IPS-18c (cell line): ENCODE results near the gene RAP1A.
"Not testable (repeated sequence)": the region's sequence is repeated elsewhere in the genome, so short reads cannot be mapped to it uniquely, and the experiment has no call there.

Experiments
- H3K4me3 ChIP-seq: 2 replicates; pipeline ENCODE4 v1.7.0; 2013; ENCODE audit warnings: low read depth, mild to moderate bottlenecking, low read length, moderate library complexity; ENCODE audit not compliant: insufficient read depth
- H3K9me3 ChIP-seq: one replicate; pipeline ENCODE4 v1.6.1; 2013; ENCODE audit warnings: mild to moderate bottlenecking, low read length, moderate library complexity; ENCODE audit not compliant: control insufficient read depth, insufficient read depth

RAP1A gene

GRCh38 chr1:111615870-111616715, 3.5 kb upstream of the RAP1A start:
- Histone ChIP-seq H3K9me3 (peaks cover 2% of the 10 kb centered on the region), H3K4me3 (no peak overlapping the region)

GRCh38 chr1:111618081-111618480, 1.5 kb upstream of the RAP1A start:
- Histone ChIP-seq H3K4me3 (no peak overlapping the region), H3K9me3 (peaks cover 2% of the 10 kb centered on the region)

GRCh38 chr1:111618961-111619634, 491 bp upstream of the RAP1A start:
- Histone ChIP-seq H3K4me3 (peak overlapping the region; percentile 26), H3K9me3 (peaks cover 2% of the 10 kb centered on the region)

- H3K9me3 ChIP-seq = no peaks in the 10 kb centered on the region
- H3K4me3 ChIP-seq = peak overlapping the region; percentile 83
Observed at GRCh38 chr1:111620441-111620971, 917 bp downstream of the RAP1A start.

GRCh38 chr1:111621050-111621449, 1.5 kb downstream of the RAP1A start:
- no peaks in the 10 kb centered on the region for H3K9me3 ChIP-seq
- H3K4me3 ChIP-seq = peak overlapping the region; percentile 83; the same call in 1 of the 2 replicates

GRCh38 chr1:111622166-111622565, 2.6 kb downstream of the RAP1A start:
- H3K9me3 ChIP-seq = no peaks in the 10 kb centered on the region

GRCh38 chr1:111624382-111624781, 4.8 kb downstream of the RAP1A start:
- no peak overlapping the region for H3K4me3 ChIP-seq

More at GRCh38 chr1:111622166-111622565, 2.6 kb downstream of the RAP1A start:
- H3K4me3 ChIP-seq = no peak overlapping the region

GRCh38 chr1:111625276-111625675, 5.7 kb downstream of the RAP1A start:
- Histone ChIP-seq H3K9me3 (no peaks in the 10 kb centered on the region), H3K4me3 (no peak overlapping the region)

More at GRCh38 chr1:111624382-111624781, 4.8 kb downstream of the RAP1A start:
- H3K9me3 ChIP-seq = no peaks in the 10 kb centered on the region

- no peaks in the 10 kb centered on the region for H3K9me3 ChIP-seq
- H3K4me3 ChIP-seq = no peak overlapping the region
Observed at GRCh38 chr1:111628153-111628552, 8.6 kb downstream of the RAP1A start.

GRCh38 chr1:111629190-111629954, 9.8 kb downstream of the RAP1A start:
- no peak overlapping the region for H3K4me3 ChIP-seq

GRCh38 chr1:111630567-111630966, 11.0 kb downstream of the RAP1A start:
- no peaks in the 10 kb centered on the region for H3K9me3 ChIP-seq
- no peak overlapping the region for H3K4me3 ChIP-seq

More at GRCh38 chr1:111629190-111629954, 9.8 kb downstream of the RAP1A start:
- no peaks in the 10 kb centered on the region for H3K9me3 ChIP-seq

GRCh38 chr1:111631502-111631901, 11.9 kb downstream of the RAP1A start:
- Histone ChIP-seq H3K4me3 (no peak overlapping the region), H3K9me3 (no peaks in the 10 kb centered on the region)

- H3K9me3 ChIP-seq, H3K4me3 ChIP-seq: not testable (repeated sequence)
Observed at GRCh38 chr1:111632771-111633170, 13.2 kb downstream of the RAP1A start.

GRCh38 chr1:111633736-111634247, 14.2 kb downstream of the RAP1A start:
- Histone ChIP-seq H3K9me3 (no peaks in the 10 kb centered on the region), H3K4me3 (no peak overlapping the region)

- Histone ChIP-seq H3K9me3 (no peaks in the 10 kb centered on the region), H3K4me3 (no peak overlapping the region)
Observed at GRCh38 chr1:111635324-111636009, 15.9 kb downstream of the RAP1A start.

GRCh38 chr1:111638320-111638719, 18.7 kb downstream of the RAP1A start:
- Histone ChIP-seq H3K9me3 (no peaks in the 10 kb centered on the region), H3K4me3 (no peak overlapping the region)
